Measurements from ENCODE around the gene ALOX5.

- TF ChIP-seq POLR2A (IDR thresholded peaks at IDR 0.05; ENCODE audit: low read length) (no peak), GATA1 (IDR thresholded peaks at IDR 0.05; ENCODE audit: low read depth, low read length) (no peak)
Measured at GRCh38 chr10:45417746-45418145, 43.7 kb downstream of the ALOX5 start.
